Peyer's patch (tissue), 4 donors: Measurements from ENCODE around the gene DIO3. TPM values are rescaled to one million over a fixed set of nuclear protein-coding genes. Genes with fewer than 3 reads are reported as not detected.
A peak's percentile ranks its signal among the peaks of the same experiment; 100 is the strongest.

ENCODE experiments used
- DNase-seq, 3 donors: peaks; one replicate each; pipeline ENCODE4 v3.0.0-alpha.2; 2017 to 2019
- H3K27ac ChIP-seq, 4 donors: fragments of 200-600 bp; sonication (generic); one replicate each; pipeline ENCODE4 v1.5.1; 2016 to 2019
- H3K27me3 ChIP-seq, 2 donors: fragments of 200-600 bp; sonication (generic); one replicate each; pipeline ENCODE4 v1.5.1; 2019
- H3K36me3 ChIP-seq, 3 donors: fragments of 200-600 bp; sonication (generic); one replicate each; pipeline ENCODE4 v1.5.1; 2016 to 2019
- H3K4me1 ChIP-seq, 4 donors: fragments of 200-600 bp; sonication (generic); one replicate each; pipeline ENCODE4 v1.5.1; 2016 to 2019
- H3K4me3 ChIP-seq, 4 donors: fragments of 200-600 bp; sonication (generic); 1 replicate in 3 of 4; 2 replicates in 1 of 4; pipeline ENCODE4 v1.5.1; 2016 to 2019; ENCODE audit warnings: mild to moderate bottlenecking in 1 of 4
- H3K9me3 ChIP-seq, 4 donors: fragments of 200-600 bp; sonication (generic); one replicate each; pipeline ENCODE4 v1.5.1; 2016 to 2019; ENCODE audit warnings: mild to moderate bottlenecking in 1 of 4
- POLR2A ChIP-seq, 2 donors: fragments of 450-650 bp; IDR thresholded peaks; one replicate each; pipeline ENCODE4 v1.5.1; 2017; ENCODE audit warnings: antibody characterized with exemption in 2 of 2, mild to moderate bottlenecking in 2 of 2, moderate library complexity in 2 of 2
- total RNA-seq, 4 donors: library from RNA; depleted of rRNA; stranded (reverse); fragments of >200 nt; gene quantifications; one replicate each; pipeline ENCODE4 v1.1.0, GENCODE V29; 2016
- TF ChIP-seq, protein P1 (sequence below), 6 experiments: fragments of 450-650 bp in 4 of 6; fragments of 200-600 bp in 2 of 6; sonication (generic) in 1 of 6; IDR thresholded peaks; one replicate each; pipeline ENCODE4 v1.5.1; 2017 to 2019; ENCODE audit warnings: antibody characterized with exemption in 6 of 6, mild to moderate bottlenecking in 3 of 6, moderate library complexity in 1 of 6

The DIO3 gene
- total RNA-seq, 4 donors from 2014 or later = 0.40 to 1.7 TPM; not detected in 2

DNA sequence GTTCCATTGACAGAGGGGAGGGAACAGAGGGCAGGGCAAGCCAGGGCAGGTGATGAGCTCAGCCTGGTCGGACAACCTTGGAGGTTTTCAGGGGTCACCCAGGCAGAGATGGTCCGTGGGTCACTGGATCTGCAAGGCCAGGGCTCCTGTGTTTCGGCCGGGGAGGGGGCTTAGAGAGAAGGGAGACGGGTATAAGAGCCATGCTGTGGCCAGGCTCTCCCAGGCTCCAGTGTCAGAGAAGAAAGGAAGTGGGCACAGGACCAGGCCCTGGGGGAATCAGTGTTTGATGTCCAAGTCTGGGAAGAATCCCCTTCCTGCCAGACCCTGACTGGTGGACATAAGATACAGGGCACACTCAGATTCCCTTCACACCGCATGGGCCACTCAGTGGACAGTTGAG lies 36.9 kb downstream of the DIO3 start:
- Histone ChIP-seq H3K27me3 (no peaks in the 10 kb centered on the region), H3K9me3 (no peaks in the 10 kb centered on the region), H3K36me3 (no peaks in the 10 kb centered on the region), H3K27ac (no peak overlapping the region), H3K4me3 (no peak overlapping the region), H3K4me1 (peaks cover 0 to 13% (median 4%) of the 10 kb centered on the region in 4 donors)
- DNase-seq = peak in 1 of 3 donors; percentile 20
- TF ChIP-seq, protein P1, sequence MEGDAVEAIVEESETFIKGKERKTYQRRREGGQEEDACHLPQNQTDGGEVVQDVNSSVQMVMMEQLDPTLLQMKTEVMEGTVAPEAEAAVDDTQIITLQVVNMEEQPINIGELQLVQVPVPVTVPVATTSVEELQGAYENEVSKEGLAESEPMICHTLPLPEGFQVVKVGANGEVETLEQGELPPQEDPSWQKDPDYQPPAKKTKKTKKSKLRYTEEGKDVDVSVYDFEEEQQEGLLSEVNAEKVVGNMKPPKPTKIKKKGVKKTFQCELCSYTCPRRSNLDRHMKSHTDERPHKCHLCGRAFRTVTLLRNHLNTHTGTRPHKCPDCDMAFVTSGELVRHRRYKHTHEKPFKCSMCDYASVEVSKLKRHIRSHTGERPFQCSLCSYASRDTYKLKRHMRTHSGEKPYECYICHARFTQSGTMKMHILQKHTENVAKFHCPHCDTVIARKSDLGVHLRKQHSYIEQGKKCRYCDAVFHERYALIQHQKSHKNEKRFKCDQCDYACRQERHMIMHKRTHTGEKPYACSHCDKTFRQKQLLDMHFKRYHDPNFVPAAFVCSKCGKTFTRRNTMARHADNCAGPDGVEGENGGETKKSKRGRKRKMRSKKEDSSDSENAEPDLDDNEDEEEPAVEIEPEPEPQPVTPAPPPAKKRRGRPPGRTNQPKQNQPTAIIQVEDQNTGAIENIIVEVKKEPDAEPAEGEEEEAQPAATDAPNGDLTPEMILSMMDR (IDR thresholded peaks at IDR 0.05) = no peak
- TF ChIP-seq POLR2A (IDR thresholded peaks at IDR 0.05) = no peak

DNA sequence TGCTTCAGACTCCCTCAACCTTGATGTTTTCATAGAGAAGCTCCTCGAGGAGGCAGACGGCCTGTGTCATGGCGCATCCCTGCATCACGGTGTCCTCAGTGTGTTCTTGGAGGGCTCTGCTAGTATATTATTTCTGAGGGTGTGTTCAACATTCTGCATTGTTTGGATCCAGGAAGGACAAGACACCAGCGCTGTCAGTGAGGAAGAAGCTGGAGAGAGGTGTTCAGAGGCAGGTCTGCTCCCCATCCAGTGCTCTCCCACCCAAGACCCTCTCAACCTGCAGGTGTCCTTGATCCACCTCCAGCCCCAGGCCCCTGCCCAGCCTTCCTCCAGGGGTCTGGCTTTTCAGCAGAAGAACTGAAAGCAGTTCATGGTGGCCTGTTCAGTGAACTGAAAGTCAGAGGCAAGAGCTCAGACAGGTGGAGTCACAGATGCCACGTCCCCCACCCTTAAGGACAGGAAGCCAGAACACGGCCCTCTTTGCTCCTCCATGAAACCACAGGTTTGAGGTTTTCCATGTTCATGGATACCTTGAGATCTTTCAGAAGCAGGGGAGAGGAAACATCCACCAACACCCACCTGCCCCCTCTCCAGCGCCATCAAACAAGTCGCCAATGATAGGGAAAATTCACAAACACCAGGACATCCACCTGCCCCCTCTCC lies 37.4 kb downstream of the DIO3 start:
- Histone ChIP-seq H3K27me3 (no peaks in the 10 kb centered on the region), H3K9me3 (no peaks in the 10 kb centered on the region), H3K4me3 (no peak overlapping the region), H3K36me3 (no peaks in the 10 kb centered on the region), H3K4me1 (peaks cover 0 to 13% (median 4%) of the 10 kb centered on the region in 4 donors), H3K27ac (no peak overlapping the region)
- no peak for DNase-seq
- TF ChIP-seq POLR2A (IDR thresholded peaks at IDR 0.05) = no peak
- TF ChIP-seq, protein P1 (IDR thresholded peaks at IDR 0.05) = no peak

DNA sequence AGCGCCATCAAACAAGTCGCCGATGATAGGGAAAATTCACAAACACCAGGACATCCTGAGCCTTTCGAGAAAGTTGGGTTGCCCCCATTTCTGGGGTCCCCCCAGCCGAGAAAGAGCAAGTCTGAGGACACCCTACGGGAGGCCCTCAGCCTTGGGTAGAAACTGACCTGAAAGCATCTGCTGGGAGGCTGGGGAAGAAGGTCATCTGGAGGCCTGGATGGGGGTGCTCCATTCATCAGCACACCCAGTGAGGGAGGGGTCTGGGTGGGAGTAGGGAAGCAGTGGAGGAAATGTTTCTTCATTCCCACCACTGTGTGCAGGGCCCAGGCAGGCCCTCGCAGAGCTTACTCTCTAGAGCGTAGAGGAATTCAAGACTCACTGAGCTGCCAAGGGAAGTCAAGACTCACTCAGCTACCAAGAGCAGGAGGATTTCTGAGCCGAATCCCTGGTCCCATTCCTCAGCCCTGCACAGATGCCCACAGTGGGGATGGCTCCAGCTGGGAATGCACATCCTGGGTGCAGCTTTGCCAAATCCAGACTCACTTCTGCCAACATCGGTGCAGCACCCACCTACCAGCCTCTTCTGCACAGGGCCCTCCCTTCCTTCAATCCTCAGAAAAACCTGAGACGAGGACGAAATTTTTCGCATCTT lies 38.1 kb downstream of the DIO3 start:
- no peak overlapping the region for H3K4me3 ChIP-seq
- H3K27ac ChIP-seq = no peak overlapping the region
- TF ChIP-seq, protein P1 (IDR thresholded peaks at IDR 0.05) = no peak
- no peak for TF ChIP-seq POLR2A (IDR thresholded peaks at IDR 0.05)
- peaks cover 0 to 13% (median 4%) of the 10 kb centered on the region in 4 donors for H3K4me1 ChIP-seq
- H3K27me3 ChIP-seq = no peaks in the 10 kb centered on the region
- no peaks in the 10 kb centered on the region for H3K9me3 ChIP-seq
- DNase-seq = peak in 1 of 3 donors; percentile 33
- H3K36me3 ChIP-seq = no peaks in the 10 kb centered on the region

DNA sequence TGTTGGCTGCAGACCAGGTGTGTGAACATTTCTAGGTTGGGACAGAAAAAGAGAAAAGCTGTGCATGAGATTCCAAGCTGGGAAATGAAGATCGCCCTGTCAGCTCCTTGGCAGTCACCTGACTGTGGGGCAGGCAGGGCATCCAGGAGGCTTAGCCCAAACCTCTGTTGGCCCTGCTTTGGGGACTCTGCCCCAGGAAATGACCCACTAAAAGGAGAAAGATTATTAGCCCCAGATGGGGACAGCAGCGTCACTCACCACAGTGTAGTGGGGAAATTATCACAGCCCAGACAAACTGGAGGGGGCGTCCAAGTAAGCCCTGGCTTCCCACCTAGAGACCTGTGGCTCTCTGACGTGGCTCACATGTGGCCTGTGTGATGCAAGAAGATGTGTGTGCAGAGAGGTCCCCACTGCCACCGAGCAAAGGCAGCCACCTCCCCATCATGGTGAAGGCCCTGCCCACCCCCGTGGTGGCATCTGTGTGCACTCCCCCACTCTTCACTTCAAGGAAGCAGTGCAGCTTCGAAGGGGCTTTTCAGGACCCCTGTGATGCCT lies 39.1 kb downstream of the DIO3 start:
- H3K36me3 ChIP-seq = no peaks in the 10 kb centered on the region
- no peaks in the 10 kb centered on the region for H3K9me3 ChIP-seq
- TF ChIP-seq, protein P1 (IDR thresholded peaks at IDR 0.05) = no peak
- TF ChIP-seq POLR2A (IDR thresholded peaks at IDR 0.05) = no peak
- H3K27me3 ChIP-seq = no peaks in the 10 kb centered on the region
- peaks cover 0 to 13% (median 4%) of the 10 kb centered on the region in 4 donors for H3K4me1 ChIP-seq
- no peak overlapping the region for H3K27ac ChIP-seq
- DNase-seq = peak in 1 of 3 donors; percentile 29
- H3K4me3 ChIP-seq = no peak overlapping the region

DNA sequence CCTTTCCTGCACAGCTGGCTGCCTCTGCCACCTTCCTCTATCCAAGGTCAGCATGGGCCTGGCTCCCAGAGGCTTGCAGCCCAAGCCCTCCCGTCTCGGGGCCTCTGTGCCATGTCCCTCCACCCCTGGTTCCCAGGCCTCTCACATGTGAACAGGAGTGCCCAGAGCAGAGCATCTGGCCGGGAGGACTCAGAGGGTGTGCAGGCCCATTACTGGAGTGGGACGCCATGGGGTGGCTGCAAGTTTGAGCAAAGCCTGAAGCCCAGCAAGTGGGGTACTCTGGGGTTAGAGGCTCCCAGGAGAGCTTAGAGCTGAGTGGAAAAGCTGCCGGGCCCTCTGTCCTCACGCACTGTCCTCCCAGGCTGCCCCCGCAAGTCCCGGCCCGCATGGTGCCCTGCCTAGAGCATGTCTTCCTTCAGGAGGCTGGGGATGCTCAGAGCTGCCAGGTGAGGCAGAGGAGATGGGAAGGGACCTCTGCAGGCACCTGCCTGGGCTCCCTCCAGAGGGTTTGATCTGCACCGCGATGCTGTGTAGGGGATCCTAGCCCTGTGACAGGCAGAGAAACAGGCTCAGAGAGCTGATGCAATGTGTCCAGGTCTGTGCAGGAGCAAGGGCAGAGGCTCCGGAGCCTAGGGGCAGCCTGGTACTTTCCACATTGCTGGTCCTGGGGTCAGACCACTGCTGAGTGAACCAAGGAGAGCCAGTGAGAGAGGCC lies 39.8 kb downstream of the DIO3 start:
- no peak overlapping the region for H3K27ac ChIP-seq
- H3K9me3 ChIP-seq = no peaks in the 10 kb centered on the region
- H3K4me3 ChIP-seq = no peak overlapping the region
- peak in 2 of 3 donors; percentile 34 to 35 for DNase-seq
- no peaks in the 10 kb centered on the region for H3K36me3 ChIP-seq
- no peaks in the 10 kb centered on the region for H3K27me3 ChIP-seq
- TF ChIP-seq POLR2A (IDR thresholded peaks at IDR 0.05) = no peak
- TF ChIP-seq, protein P1 (IDR thresholded peaks at IDR 0.05) = no peak
- peaks cover 0 to 12% (median 4%) of the 10 kb centered on the region in 4 donors for H3K4me1 ChIP-seq
